Astrocyte (in vitro differentiated cells and primary cell): ENCODE data around the gene C1QTNF1. TPM values are rescaled to one million over a fixed set of nuclear protein-coding genes. Genes with fewer than 3 reads are reported as not detected.

ENCODE experiments used
- DNase-seq: peaks from one replicate; pipeline ENCODE4 v3.0.0-alpha.2; 2010; ENCODE audit warnings: low read depth
- FAIRE-seq: peaks from 2 replicates; lab custom pipeline; 2011; peaks lifted over from hg19 to GRCh38; lab: Jason Lieb, UNC
- H2AFZ ChIP-seq: 2 replicates; pipeline ENCODE4 v1.6.0; 2012; ENCODE audit warnings: low read depth, low read length, inconsistent platforms
- H3K27ac ChIP-seq: 2 replicates; pipeline ENCODE4 v1.5.1; 2011; ENCODE audit warnings: low read depth, low read length, inconsistent platforms
- H3K27me3 ChIP-seq: 2 replicates; pipeline ENCODE4 v1.6.0; 2011; ENCODE audit warnings: low read length, inconsistent platforms; ENCODE audit not compliant: insufficient read depth
- H3K36me3 ChIP-seq: 2 replicates; pipeline ENCODE4 v1.5.1; 2011; ENCODE audit warnings: low read length, inconsistent platforms; ENCODE audit not compliant: insufficient read depth
- H3K4me1 ChIP-seq: 2 replicates; pipeline ENCODE4 v1.5.1; 2011; ENCODE audit warnings: low read length, inconsistent platforms; ENCODE audit not compliant: insufficient read depth
- H3K4me2 ChIP-seq: 2 replicates; pipeline ENCODE4 v1.6.0; 2012; ENCODE audit warnings: low read length, inconsistent platforms
- H3K4me3 ChIP-seq: 2 replicates; pipeline ENCODE4 v1.5.1; 2011; ENCODE audit warnings: low read depth, mild to moderate bottlenecking, low read length, inconsistent platforms; ENCODE audit not compliant: insufficient read depth
- H3K79me2 ChIP-seq: 2 replicates; pipeline ENCODE4 v1.6.0; 2012; ENCODE audit warnings: mild to moderate bottlenecking, low read length, inconsistent platforms; ENCODE audit not compliant: insufficient read depth
- H3K9ac ChIP-seq: 2 replicates; pipeline ENCODE4 v1.6.0; 2012; ENCODE audit warnings: mild to moderate bottlenecking, low read length, inconsistent platforms
- H3K9me3 ChIP-seq: 2 replicates; pipeline ENCODE4 v1.5.1; 2012; ENCODE audit warnings: low read depth, mild to moderate bottlenecking, low read length, inconsistent platforms; ENCODE audit not compliant: insufficient read depth
- H4K20me1 ChIP-seq: 2 replicates; pipeline ENCODE4 v1.6.0; 2012; ENCODE audit warnings: low read length, inconsistent platforms; ENCODE audit not compliant: insufficient read depth
- H3K27ac Mint-ChIP-seq: one replicate; pipeline ENCODE4 v1.8.0; 2021; ENCODE audit warnings: mild to moderate bottlenecking, mixed read lengths; ENCODE audit not compliant: unreplicated experiment
- H3K27me3 Mint-ChIP-seq: one replicate; pipeline ENCODE4 v1.8.0; 2021; ENCODE audit warnings: low read depth, mixed read lengths; ENCODE audit not compliant: unreplicated experiment
- H3K36me3 Mint-ChIP-seq: one replicate; pipeline ENCODE4 v1.8.0; 2021; ENCODE audit warnings: low read depth, mixed read lengths; ENCODE audit not compliant: unreplicated experiment
- H3K4me1 Mint-ChIP-seq: one replicate; pipeline ENCODE4 v1.8.0; 2021; ENCODE audit warnings: low read depth, mixed read lengths; ENCODE audit not compliant: unreplicated experiment
- H3K4me3 Mint-ChIP-seq: one replicate; pipeline ENCODE4 v1.8.0; 2021; ENCODE audit warnings: mild to moderate bottlenecking, moderate library complexity, mixed read lengths; ENCODE audit not compliant: unreplicated experiment
- H3K9me3 Mint-ChIP-seq: one replicate; pipeline ENCODE4 v1.8.0; 2021; ENCODE audit warnings: mild to moderate bottlenecking, mixed read lengths; ENCODE audit not compliant: unreplicated experiment
- CTCF ChIP-seq: IDR thresholded peaks from 2 replicates; pipeline ENCODE4 v1.5.1; 2011; ENCODE audit warnings: low read depth, mild to moderate bottlenecking, inconsistent platforms, low read length, moderate library complexity; ENCODE audit not compliant: insufficient read depth
- EZH2 ChIP-seq: IDR thresholded peaks from 2 replicates; pipeline ENCODE4 v1.6.1; 2012; ENCODE audit warnings: mild to moderate bottlenecking, low read length, inconsistent platforms; ENCODE audit not compliant: insufficient read depth
- total RNA-seq: library from RNA; stranded (reverse); gene quantifications from 2 replicates; pipeline ENCODE4 v1.2.1, GENCODE V29; 2021

Gene C1QTNF1
- total RNA-seq, 1 donor from 2014 or later, result 2.2 TPM

DNA sequence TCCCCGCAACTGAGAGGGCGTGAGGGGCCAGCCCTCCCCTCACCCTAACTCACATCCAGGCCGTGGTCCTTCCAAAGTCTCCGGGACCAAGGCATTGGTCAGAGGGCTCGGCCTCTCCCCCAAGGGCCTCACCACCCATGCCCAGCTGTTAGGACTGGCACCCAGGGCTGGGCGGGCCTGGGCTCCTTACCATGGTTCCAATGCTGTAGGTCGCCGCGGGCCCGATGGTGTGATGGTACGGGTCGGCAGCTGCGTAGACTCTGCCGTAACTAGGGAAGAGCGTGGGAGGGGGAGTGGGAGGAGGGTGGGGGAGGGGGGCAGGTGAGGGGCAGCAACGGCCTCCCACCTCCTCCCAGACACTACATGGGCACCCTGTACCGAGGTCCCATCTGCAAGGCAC, 70.3 kb downstream of the C1QTNF1 start:
- no peaks in the 10 kb centered on the region for H3K9me3 Mint-ChIP-seq
- Histone ChIP-seq H3K4me2 (no peak overlapping the region), H3K36me3 (no peaks in the 10 kb centered on the region), H3K27ac (no peak overlapping the region), H3K27me3 (peaks cover 8% of the 10 kb centered on the region), H3K4me3 (no peak overlapping the region), H3K9ac (no peak overlapping the region), H3K79me2 (no peaks in the 10 kb centered on the region), H3K4me1 (no peaks in the 10 kb centered on the region), H4K20me1 (no peaks in the 10 kb centered on the region), H2AFZ (no peak overlapping the region), H3K9me3 (no peaks in the 10 kb centered on the region)
- DNase-seq (no peak), FAIRE-seq (no peak)
- H3K4me3 Mint-ChIP-seq, result no peak overlapping the region
- TF ChIP-seq CTCF, result no peak
- TF ChIP-seq EZH2, result no peak
- H3K36me3 Mint-ChIP-seq, result no peaks in the 10 kb centered on the region
- peaks cover 36% of the 10 kb centered on the region for H3K27me3 Mint-ChIP-seq
- H3K27ac Mint-ChIP-seq, result no peak overlapping the region
- no peaks in the 10 kb centered on the region for H3K4me1 Mint-ChIP-seq

DNA sequence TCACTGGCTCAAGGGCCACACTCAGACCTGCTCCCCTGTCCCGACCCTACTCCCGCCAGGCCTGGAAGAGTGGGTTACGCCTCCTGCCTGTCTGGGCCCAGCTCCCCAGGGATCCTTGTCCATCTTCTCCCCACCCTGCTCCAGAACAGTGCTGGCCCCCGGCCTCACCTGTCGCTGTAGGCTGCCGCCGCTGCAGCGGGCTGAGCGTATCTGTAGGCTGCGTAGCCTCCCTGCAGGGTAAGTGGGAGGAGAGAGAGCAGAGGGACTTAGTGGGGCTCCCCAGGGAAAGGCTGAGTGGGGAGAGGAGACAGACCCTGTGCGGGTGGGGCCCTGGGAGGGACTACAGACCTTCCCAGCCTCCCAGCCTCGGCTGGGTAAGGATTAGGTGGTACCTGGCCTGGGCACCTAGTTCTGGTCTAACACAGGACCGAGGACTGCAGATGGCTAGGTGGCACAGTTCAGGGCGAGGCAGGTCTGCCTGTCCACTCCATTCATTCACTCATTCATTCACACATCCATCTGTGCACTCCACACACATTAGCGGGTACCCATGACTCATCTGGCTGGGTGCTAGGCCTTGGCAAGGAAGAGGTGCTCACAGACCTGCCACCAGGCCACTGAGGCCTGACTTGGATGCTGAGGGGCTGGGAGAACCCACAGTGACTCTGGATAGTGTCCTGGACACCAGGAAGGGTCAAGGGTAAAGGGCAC, 71.5 kb downstream of the C1QTNF1 start:
- Histone ChIP-seq H3K9me3 (no peaks in the 10 kb centered on the region), H3K27ac (no peak overlapping the region), H3K4me2 (no peak overlapping the region), H2AFZ (no peak overlapping the region), H3K9ac (no peak overlapping the region), H4K20me1 (no peaks in the 10 kb centered on the region), H3K4me1 (no peaks in the 10 kb centered on the region), H3K27me3 (peaks cover 16% of the 10 kb centered on the region), H3K79me2 (no peaks in the 10 kb centered on the region), H3K4me3 (no peak overlapping the region), H3K36me3 (no peaks in the 10 kb centered on the region)
- H3K4me1 Mint-ChIP-seq, result no peaks in the 10 kb centered on the region
- H3K27ac Mint-ChIP-seq, result no peak overlapping the region
- TF ChIP-seq CTCF, result no peak
- no peak overlapping the region for H3K4me3 Mint-ChIP-seq
- DNase-seq (no peak), FAIRE-seq (no peak)
- H3K27me3 Mint-ChIP-seq, result peaks cover 47% of the 10 kb centered on the region
- no peaks in the 10 kb centered on the region for H3K9me3 Mint-ChIP-seq
- H3K36me3 Mint-ChIP-seq, result no peaks in the 10 kb centered on the region

DNA sequence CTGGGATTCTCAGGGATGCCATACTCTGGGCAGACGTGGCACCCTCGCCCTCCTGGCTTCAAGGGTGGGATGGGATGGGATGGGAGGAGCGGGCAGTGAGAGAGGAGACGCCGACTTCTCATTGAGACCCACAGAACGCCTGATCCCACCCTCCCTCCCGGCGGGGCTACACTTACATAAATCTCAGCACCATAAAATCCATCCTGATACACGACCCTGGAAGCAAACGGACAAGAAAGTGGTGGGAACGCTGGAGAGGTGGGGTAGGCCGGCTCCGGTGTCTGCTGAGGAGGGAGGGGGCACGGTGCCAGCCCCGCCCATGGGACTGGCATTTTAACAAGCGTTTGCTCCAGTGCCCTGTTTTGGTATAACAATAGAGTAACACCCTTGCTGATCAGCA, 72.5 kb downstream of the C1QTNF1 start:
- H3K27me3 Mint-ChIP-seq, result peaks cover 48% of the 10 kb centered on the region
- Histone ChIP-seq H3K79me2 (no peaks in the 10 kb centered on the region), H3K4me1 (no peaks in the 10 kb centered on the region), H3K9ac (no peak overlapping the region), H3K4me3 (no peak overlapping the region), H3K27me3 (peaks cover 17% of the 10 kb centered on the region), H3K27ac (no peak overlapping the region), H3K4me2 (no peak overlapping the region), H3K36me3 (no peaks in the 10 kb centered on the region), H4K20me1 (no peaks in the 10 kb centered on the region), H2AFZ (no peak overlapping the region), H3K9me3 (no peaks in the 10 kb centered on the region)
- no peaks in the 10 kb centered on the region for H3K36me3 Mint-ChIP-seq
- no peaks in the 10 kb centered on the region for H3K4me1 Mint-ChIP-seq
- no peak for FAIRE-seq
- TF ChIP-seq CTCF, result no peak
- no peak for TF ChIP-seq EZH2
- no peak overlapping the region for H3K4me3 Mint-ChIP-seq
- no peak overlapping the region for H3K27ac Mint-ChIP-seq
- H3K9me3 Mint-ChIP-seq, result no peaks in the 10 kb centered on the region
- no peak for DNase-seq
